HepG2 (cell line): ENCODE data around the gene GIPC1. TPM values are rescaled to one million over a fixed set of nuclear protein-coding genes. Genes with fewer than 3 reads are reported as not detected.

Experiments
- ATAC-seq: fragments of 200-7000 bp; cut with Tn5 transposase; 3 replicates; pipeline ENCODE4 v1.9.1; 2020; ENCODE audit warnings: mild to moderate bottlenecking, moderate library complexity
- BruUV-seq: library from RNA; stranded (reverse); fragments of 400-500 nt; replicated peaks from 2 replicates; lab custom pipeline; 2021; lab: Mats Ljungman, UMichigan
- CTCF ChIA-PET: fragments of 300-600 bp; formaldehyde crosslinking; extraction: SDS; loops from one replicate; lab custom pipeline; 2021; ENCODE audit warnings: low total read pairs, inconsistent platforms, low intra/inter-chr PET ratio; lab: Yijun Ruan, JAX
- POLR2A ChIA-PET: fragments of 350-600 bp; sonication (Branson Sonifier 250); formaldehyde crosslinking; loops from one replicate; lab custom pipeline; 2020; ENCODE audit warnings: antibody characterized with exemption, inconsistent platforms; lab: Yijun Ruan, JAX
- DNase-seq: peaks from one replicate; pipeline ENCODE4 v3.0.0-alpha.2; 2015; ENCODE audit warnings: low spot score
- FAIRE-seq: peaks from 3 replicates; lab custom pipeline; 2011; peaks lifted over from hg19 to GRCh38; lab: Jason Lieb, UNC
- H2AFZ ChIP-seq: one replicate; pipeline ENCODE4 v1.6.1; 2011; ENCODE audit warnings: low read length, inconsistent platforms
- H3K27ac ChIP-seq: fragments of 300-600 bp; 3 replicates; pipeline ENCODE4 v1.8.0; 2011; ENCODE audit warnings: mixed run types, mild to moderate bottlenecking, mixed read lengths, low read length, inconsistent platforms; ENCODE audit not compliant: insufficient read depth; ENCODE audit errors: extremely low read length
- H3K27me3 ChIP-seq, 2 experiments: fragments of 200-600 bp in 1 of 2; 2 replicates in 1 of 2; 3 replicates in 1 of 2; pipeline versions ENCODE4 v1.6.0 to v1.8.0; 2011; ENCODE audit warnings: low read length in 2 of 2, mild to moderate bottlenecking in 2 of 2, moderate library complexity in 2 of 2, inconsistent platforms in 1 of 2; ENCODE audit not compliant: insufficient read depth in 2 of 2, control insufficient read depth in 1 of 2
- H3K36me3 ChIP-seq, 2 experiments: fragments of 200-600 bp in 1 of 2; replicated peaks in 1 of 2; 2 replicates in 1 of 2; 3 replicates in 1 of 2; pipeline versions ENCODE4 v1.5.1 to v1.8.0; 2011; ENCODE audit warnings: low read length in 2 of 2, inconsistent platforms in 1 of 2; ENCODE audit not compliant: insufficient read depth in 2 of 2, control insufficient read depth in 1 of 2
- H3K4me1 ChIP-seq: 2 replicates; pipeline ENCODE4 v1.5.1; 2012; ENCODE audit warnings: low read length, inconsistent platforms; ENCODE audit not compliant: insufficient read depth
- H3K4me2 ChIP-seq: 2 replicates; pipeline ENCODE4 v1.6.0; 2011; ENCODE audit warnings: low read depth, low read length, inconsistent platforms
- H3K4me3 ChIP-seq, 3 experiments: fragments of 200-600 bp in 1 of 3; sonication (generic), shearing (Covaris generic) in 1 of 3; replicated peaks in 1 of 3; 2 replicates each; pipeline ENCODE4 v1.5.1; 2011 to 2016; ENCODE audit warnings: low read length in 3 of 3, inconsistent platforms in 2 of 3, low read depth in 2 of 3, mild to moderate bottlenecking in 2 of 3, control low read depth in 1 of 3, mixed read lengths in 1 of 3; ENCODE audit not compliant: insufficient read depth in 1 of 3
- H3K79me2 ChIP-seq: one replicate; pipeline ENCODE4 v1.6.1; 2011; ENCODE audit warnings: low read length, inconsistent platforms; ENCODE audit not compliant: insufficient read depth
- H3K9ac ChIP-seq: 2 replicates; pipeline ENCODE4 v1.6.0; 2011; ENCODE audit warnings: mild to moderate bottlenecking, low read depth, low read length, inconsistent platforms; ENCODE audit not compliant: insufficient read depth
- H3K9me3 ChIP-seq: 2 replicates; pipeline ENCODE4 v1.5.1; 2012; ENCODE audit warnings: mild to moderate bottlenecking, low read length
- H4K20me1 ChIP-seq: 2 replicates; pipeline ENCODE4 v1.6.0; 2011; ENCODE audit warnings: inconsistent platforms, mild to moderate bottlenecking, low read length, moderate library complexity; ENCODE audit not compliant: insufficient read depth
- ETV5 ChIP-seq: IDR thresholded peaks from 2 replicates; pipeline ENCODE4 v1.6.1; 2018; ENCODE audit warnings: missing biosample characterization, missing genetic modification reagents, inconsistent platforms, borderline replicate concordance
- FOXK1 ChIP-seq: sonication (generic); formaldehyde crosslinking; IDR thresholded peaks from 2 replicates; pipeline ENCODE4 v1.4.0; 2020; ENCODE audit warnings: low read depth, missing genetic modification reagents, borderline replicate concordance
- GABPA ChIP-seq, 2 experiments: IDR thresholded peaks; 2 replicates each; pipeline ENCODE4 v1.6.1; 2011 to 2016; ENCODE audit warnings: low read depth in 2 of 2, low read length in 1 of 2, missing biosample characterization in 1 of 2, missing genetic modification characterization in 1 of 2
- HOXA9 ChIP-seq: sonication (generic); formaldehyde crosslinking; IDR thresholded peaks from 2 replicates; pipeline ENCODE4 v1.8.1; 2022; ENCODE audit warnings: missing genetic modification reagents, mild to moderate bottlenecking, moderate library complexity, borderline replicate concordance
- HOXD1 ChIP-seq: sonication (generic); formaldehyde crosslinking; IDR thresholded peaks from 2 replicates; pipeline ENCODE4 v1.5.0; 2020; ENCODE audit warnings: missing genetic modification reagents
- JUND ChIP-seq: sonication (generic); formaldehyde crosslinking; IDR thresholded peaks from 2 replicates; pipeline ENCODE4 v1.8.0; 2022; ENCODE audit warnings: mild to moderate bottlenecking, missing genetic modification reagents
- MBD4 ChIP-seq: IDR thresholded peaks from 2 replicates; pipeline ENCODE4 v1.6.1; 2012; ENCODE audit warnings: low read length, inconsistent platforms, borderline replicate concordance
- REL ChIP-seq: sonication (generic); formaldehyde crosslinking; conservative IDR thresholded peaks from 2 replicates; pipeline ENCODE4 v1.8.0; 2022; ENCODE audit warnings: mild to moderate bottlenecking, missing genetic modification reagents, moderate library complexity
- RFX1 ChIP-seq: fragments of 450-650 bp; IDR thresholded peaks from 2 replicates; pipeline ENCODE4 v1.6.1; 2017
- SOX5 ChIP-seq: IDR thresholded peaks from 2 replicates; pipeline ENCODE4 v1.6.1; 2016; ENCODE audit warnings: borderline replicate concordance
- ZBTB8A ChIP-seq: sonication (generic); formaldehyde crosslinking; IDR thresholded peaks from 2 replicates; pipeline ENCODE4 v1.4.0; 2020; ENCODE audit warnings: mild to moderate bottlenecking, low read depth, missing genetic modification reagents, borderline replicate concordance
- ZNF564 ChIP-seq: sonication (generic); formaldehyde crosslinking; IDR thresholded peaks from 2 replicates; pipeline ENCODE4 v1.8.1; 2023; ENCODE audit warnings: mild to moderate bottlenecking, missing genetic modification reagents
- ZNF577 ChIP-seq: sonication (generic); formaldehyde crosslinking; IDR thresholded peaks from 2 replicates; pipeline ENCODE4 v1.4.0; 2020; ENCODE audit warnings: mild to moderate bottlenecking, low read depth, missing genetic modification reagents, borderline replicate concordance
- WGBS: methylation state at CpG from one replicate; pipeline ENCODE4 v1.1.6; 2017; ENCODE audit warnings: low lambda C conversion rate; 5-methylcytosine and 5-hydroxymethylcytosine counted together
- in situ Hi-C: cut with HindIII; loops from 2 replicates; pipeline ENCODE4 v1.10.0; 2017; ENCODE audit warnings: low pct_unique_long_range_greater_than_20kb; ENCODE audit not compliant: extremely low pct_ligation_motif_present
- intact Hi-C: fragments of 100-400 bp; cut with micrococcal nuclease; formaldehyde crosslinking; loops from one replicate; pipeline ENCODE4 v1.10.0; 2022; ENCODE audit not compliant: unreplicated experiment
- polyA plus RNA-seq, 8 experiments: library from polyadenylated mRNA; depleted of rRNA in 3 of 8; stranded (reverse) in 7 of 8; unstranded in 1 of 8; fragments of >200 nt; fragmentation: Illumina TruSeq in 4 of 8; extraction: Trizol in 4 of 8; gene quantifications; 2 replicates each; pipeline versions ENCODE4 v1.2.1 to v1.2.3, GENCODE V29; 2011 to 2016; ENCODE audit warnings: low read depth in 4 of 8, missing spikeins in 1 of 8, mixed read lengths in 1 of 8; ENCODE audit not compliant: insufficient read depth in 1 of 8
- total RNA-seq, 5 experiments: library from RNA; depleted of rRNA; stranded (reverse); fragments of >200 nt; fragmentation: Illumina TruSeq; extraction: Trizol; gene quantifications; 2 replicates each; pipeline ENCODE4 v1.2.3, GENCODE V29; 2016; ENCODE audit warnings: low read depth in 1 of 5
- TF ChIP-seq, protein P1 (sequence below): sonication (generic); formaldehyde crosslinking; IDR thresholded peaks from 2 replicates; pipeline ENCODE4 v1.9.0; 2021; ENCODE audit warnings: missing genetic modification reagents, borderline replicate concordance
- TF ChIP-seq, protein P2 (sequence below): sonication (generic); formaldehyde crosslinking; conservative IDR thresholded peaks from 2 replicates; pipeline ENCODE4 v1.8.0; 2022; ENCODE audit warnings: mild to moderate bottlenecking, moderate library complexity, missing genetic modification reagents
- TF ChIP-seq, protein P3 (sequence below): sonication (generic); formaldehyde crosslinking; IDR thresholded peaks from 2 replicates; pipeline ENCODE4 v1.4.0; 2020; ENCODE audit warnings: missing genetic modification reagents, borderline replicate concordance
- TF ChIP-seq, protein P4 (sequence below): sonication (generic); formaldehyde crosslinking; IDR thresholded peaks from 2 replicates; pipeline ENCODE4 v1.5.0; 2020; ENCODE audit warnings: missing genetic modification reagents

Gene GIPC1
- total and polyA plus RNA-seq, 2 of the 13 experiments (the other 11 are each of a cell fraction or from before 2014, with no cell fraction given), result 27.1 to 48.1 TPM

DNA sequence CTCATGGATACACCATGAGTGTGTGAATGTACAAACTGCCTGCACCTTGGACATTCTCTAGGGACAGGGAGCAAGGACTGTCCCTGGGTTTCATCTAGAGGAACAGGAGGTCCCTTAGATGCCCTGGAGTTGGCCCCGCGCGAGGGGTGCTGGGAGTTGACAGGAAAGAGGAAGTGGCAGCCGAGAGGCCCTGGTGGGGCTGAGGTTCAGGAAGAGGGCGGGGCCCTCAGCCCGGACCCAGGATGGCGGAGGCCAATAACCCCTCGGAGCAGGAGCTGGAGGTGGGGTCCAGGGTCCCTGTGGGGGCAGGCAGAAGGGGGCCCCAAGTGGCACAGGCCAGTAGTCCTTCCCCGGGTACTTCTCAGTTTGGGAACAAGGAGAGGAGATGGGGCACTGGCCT, 55.9 kb downstream of the GIPC1 start (continued):
- peak; percentile 11; the same call in 1 of the 2 replicates for TF ChIP-seq ETV5 (CRISPR knock-in tag)
- TF ChIP-seq, protein P1, sequence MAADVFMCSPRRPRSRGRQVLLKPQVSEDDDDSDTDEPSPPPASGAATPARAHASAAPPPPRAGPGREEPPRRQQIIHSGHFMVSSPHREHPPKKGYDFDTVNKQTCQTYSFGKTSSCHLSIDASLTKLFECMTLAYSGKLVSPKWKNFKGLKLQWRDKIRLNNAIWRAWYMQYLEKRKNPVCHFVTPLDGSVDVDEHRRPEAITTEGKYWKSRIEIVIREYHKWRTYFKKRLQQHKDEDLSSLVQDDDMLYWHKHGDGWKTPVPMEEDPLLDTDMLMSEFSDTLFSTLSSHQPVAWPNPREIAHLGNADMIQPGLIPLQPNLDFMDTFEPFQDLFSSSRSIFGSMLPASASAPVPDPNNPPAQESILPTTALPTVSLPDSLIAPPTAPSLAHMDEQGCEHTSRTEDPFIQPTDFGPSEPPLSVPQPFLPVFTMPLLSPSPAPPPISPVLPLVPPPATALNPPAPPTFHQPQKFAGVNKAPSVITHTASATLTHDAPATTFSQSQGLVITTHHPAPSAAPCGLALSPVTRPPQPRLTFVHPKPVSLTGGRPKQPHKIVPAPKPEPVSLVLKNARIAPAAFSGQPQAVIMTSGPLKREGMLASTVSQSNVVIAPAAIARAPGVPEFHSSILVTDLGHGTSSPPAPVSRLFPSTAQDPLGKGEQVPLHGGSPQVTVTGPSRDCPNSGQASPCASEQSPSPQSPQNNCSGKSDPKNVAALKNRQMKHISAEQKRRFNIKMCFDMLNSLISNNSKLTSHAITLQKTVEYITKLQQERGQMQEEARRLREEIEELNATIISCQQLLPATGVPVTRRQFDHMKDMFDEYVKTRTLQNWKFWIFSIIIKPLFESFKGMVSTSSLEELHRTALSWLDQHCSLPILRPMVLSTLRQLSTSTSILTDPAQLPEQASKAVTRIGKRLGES, result no peak
- no peak; the same call in 1 of the 2 replicates for TF ChIP-seq GABPA (IDR thresholded peaks at IDR 0.05; ENCODE audit: low read depth, low read length)
- peak; percentile 62 for TF ChIP-seq GABPA (CRISPR knock-in tag; IDR thresholded peaks at IDR 0.05; ENCODE audit: low read depth)
- TF ChIP-seq, protein P2, sequence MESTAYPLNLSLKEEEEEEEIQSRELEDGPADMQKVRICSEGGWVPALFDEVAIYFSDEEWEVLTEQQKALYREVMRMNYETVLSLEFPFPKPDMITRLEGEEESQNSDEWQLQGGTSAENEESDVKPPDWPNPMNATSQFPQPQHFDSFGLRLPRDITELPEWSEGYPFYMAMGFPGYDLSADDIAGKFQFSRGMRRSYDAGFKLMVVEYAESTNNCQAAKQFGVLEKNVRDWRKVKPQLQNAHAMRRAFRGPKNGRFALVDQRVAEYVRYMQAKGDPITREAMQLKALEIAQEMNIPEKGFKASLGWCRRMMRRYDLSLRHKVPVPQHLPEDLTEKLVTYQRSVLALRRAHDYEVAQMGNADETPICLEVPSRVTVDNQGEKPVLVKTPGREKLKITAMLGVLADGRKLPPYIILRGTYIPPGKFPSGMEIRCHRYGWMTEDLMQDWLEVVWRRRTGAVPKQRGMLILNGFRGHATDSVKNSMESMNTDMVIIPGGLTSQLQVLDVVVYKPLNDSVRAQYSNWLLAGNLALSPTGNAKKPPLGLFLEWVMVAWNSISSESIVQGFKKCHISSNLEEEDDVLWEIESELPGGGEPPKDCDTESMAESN (CRISPR knock-in tag), result no peak

DNA sequence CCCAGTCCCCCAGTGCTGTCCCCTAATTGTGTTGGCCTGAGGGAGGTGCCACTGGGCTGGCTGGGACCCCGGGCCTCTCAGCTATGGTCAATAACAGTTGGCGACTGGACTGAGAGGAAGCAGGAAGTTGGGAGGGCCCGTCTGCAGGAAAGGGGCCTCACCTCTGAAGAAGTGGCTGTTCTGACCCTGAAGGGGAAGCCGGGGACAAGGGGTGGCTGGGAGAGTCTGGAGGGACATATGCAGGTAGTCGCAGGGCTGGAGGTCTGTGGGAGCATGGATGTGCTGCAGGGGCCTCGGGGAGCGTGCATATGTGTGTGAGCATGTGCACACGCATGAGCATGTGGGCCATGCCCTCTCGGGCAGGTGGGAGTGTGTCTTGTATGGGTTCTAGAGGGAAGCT, 56.9 kb downstream of the GIPC1 start:
- FAIRE-seq (no peak), DNase-seq (no peak), ATAC-seq (no peak)
- Histone ChIP-seq H3K4me2 (no peak overlapping the region), H3K27me3 (no peaks in the 10 kb centered on the region), H4K20me1 (peaks cover 2% of the 10 kb centered on the region; the same call in 1 of the 2 replicates), H3K4me3 (no peak overlapping the region), H3K79me2 (peaks cover 10% of the 10 kb centered on the region), H3K27ac (no peak overlapping the region), H3K36me3 (peaks cover 9 to 21% of the 10 kb centered on the region in 2 experiments), H2AFZ (no peak overlapping the region), H3K4me1 (peaks cover 31% of the 10 kb centered on the region), H3K9ac (no peak overlapping the region), H3K9me3 (no peaks in the 10 kb centered on the region)
- CTCF ChIA-PET, result no interaction called here
- TF ChIP-seq, protein P3, sequence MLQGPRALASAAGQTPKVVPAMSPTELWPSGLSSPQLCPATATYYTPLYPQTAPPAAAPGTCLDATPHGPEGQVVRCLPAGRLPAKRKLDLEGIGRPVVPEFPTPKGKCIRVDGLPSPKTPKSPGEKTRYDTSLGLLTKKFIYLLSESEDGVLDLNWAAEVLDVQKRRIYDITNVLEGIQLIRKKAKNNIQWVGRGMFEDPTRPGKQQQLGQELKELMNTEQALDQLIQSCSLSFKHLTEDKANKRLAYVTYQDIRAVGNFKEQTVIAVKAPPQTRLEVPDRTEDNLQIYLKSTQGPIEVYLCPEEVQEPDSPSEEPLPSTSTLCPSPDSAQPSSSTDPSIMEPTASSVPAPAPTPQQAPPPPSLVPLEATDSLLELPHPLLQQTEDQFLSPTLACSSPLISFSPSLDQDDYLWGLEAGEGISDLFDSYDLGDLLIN (CRISPR knock-in tag), result no peak
- no peak for TF ChIP-seq HOXD1 (CRISPR knock-in tag)
- no peak for TF ChIP-seq MBD4
- TF ChIP-seq, protein P4, sequence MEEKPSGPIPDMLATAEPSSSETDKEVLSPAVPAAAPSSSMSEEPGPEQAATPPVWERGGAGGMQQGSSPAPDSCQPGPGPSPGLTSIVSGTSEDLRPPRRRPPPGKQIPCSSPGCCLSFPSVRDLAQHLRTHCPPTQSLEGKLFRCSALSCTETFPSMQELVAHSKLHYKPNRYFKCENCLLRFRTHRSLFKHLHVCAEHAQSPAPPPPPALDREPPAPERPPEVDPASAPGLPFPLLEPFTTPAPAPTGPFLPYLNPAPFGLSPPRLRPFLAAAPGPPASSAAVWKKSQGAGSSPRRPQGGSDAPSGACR, result no peak
- no peak for TF ChIP-seq HOXA9 (CRISPR knock-in tag)
- TF ChIP-seq ZNF577, result no peak
- TF ChIP-seq ZNF564 (CRISPR knock-in tag), result no peak
- TF ChIP-seq SOX5 (CRISPR knock-in tag), result no peak
- TF ChIP-seq FOXK1, result no peak
- no peak for TF ChIP-seq ZBTB8A
- TF ChIP-seq REL (CRISPR knock-in tag), result no peak
- no peak for TF ChIP-seq RFX1
- TF ChIP-seq JUND, result no peak
- intact Hi-C loops (no loop called here), in situ Hi-C loops (no loop called here)
- POLR2A ChIA-PET, result no interaction called here
- BruUV-seq, result no TSS peak
- 93% methylated on average over 9 of the region's 9 CpGs for WGBS
